Limb (tissue), 2 donors: ENCODE results near the gene MAD1L1.

ENCODE experiments used
- DNase-seq, 2 donors: peaks; one replicate each; pipeline ENCODE4 v3.0.0-alpha.2; 2016; ENCODE audit errors: extremely low spot score in 2 of 2

Gene MAD1L1

DNA sequence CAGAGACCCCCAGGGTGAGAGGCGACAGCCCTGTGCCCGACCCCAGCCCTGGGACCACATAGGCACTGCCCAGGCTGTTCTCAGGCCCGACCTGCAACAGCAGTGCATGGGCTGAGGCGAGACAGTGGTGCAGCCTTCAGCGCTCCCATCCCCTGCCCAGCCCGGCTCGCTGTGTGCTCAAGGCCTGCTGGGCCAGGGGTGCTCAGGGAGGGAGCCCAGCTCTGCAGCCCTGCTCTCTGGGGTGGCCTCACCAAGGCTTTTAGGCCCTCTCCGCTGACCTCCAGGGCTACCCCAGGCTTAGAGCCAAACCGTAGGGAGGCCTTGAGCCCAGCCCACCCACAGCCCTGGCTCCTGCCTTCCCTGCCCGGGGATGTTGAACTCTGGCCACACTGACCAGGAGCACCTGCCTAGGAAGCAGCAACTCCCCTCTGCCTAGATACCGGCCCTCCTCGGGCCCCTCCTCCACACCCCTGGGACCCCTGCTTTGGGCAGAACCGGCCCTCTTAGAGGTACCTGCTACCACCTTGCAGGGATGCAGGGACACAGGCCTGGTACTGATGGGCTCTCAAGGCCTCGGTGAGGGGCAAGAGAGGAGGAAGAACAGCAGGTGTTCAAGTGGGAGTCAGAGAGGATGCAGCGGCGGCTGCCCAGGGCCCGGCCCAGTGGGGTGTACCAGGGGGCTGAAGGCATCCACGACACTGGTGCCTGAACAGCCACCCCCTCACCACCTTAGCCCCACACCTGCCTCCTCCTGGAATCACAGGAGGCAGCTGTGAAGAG, 331.1 kb downstream of the MAD1L1 start:
- DNase-seq = no peak

- DNase-seq = no peak
Observed at GRCh38 chr7:1900847-1901246, 331.9 kb downstream of the MAD1L1 start.

GRCh38 chr7:1899951-1900762, 332.6 kb downstream of the MAD1L1 start:
- DNase-seq = no peak

DNA sequence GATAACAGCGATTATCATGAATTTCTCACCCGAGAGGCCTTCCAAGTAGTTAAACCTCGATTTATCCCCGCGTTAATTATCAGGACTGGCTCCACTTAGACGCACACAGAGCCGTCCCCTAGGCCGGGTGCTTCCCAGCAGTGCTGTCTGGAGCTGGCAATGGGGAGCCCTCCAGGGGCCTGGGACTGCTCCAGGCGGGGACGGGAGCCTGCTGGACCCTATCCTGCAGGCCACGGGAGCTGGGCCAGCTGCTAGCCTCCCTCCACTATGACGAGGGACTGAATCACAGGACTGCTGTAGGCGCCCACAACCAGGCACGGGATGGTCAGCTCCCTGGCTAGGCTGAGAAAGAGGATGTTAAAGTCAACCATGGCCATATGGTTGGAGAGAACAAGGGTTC, 333.5 kb downstream of the MAD1L1 start:
- DNase-seq = no peak

GRCh38 chr7:1898628-1899185, 334.0 kb downstream of the MAD1L1 start:
- DNase-seq = no peak

DNA sequence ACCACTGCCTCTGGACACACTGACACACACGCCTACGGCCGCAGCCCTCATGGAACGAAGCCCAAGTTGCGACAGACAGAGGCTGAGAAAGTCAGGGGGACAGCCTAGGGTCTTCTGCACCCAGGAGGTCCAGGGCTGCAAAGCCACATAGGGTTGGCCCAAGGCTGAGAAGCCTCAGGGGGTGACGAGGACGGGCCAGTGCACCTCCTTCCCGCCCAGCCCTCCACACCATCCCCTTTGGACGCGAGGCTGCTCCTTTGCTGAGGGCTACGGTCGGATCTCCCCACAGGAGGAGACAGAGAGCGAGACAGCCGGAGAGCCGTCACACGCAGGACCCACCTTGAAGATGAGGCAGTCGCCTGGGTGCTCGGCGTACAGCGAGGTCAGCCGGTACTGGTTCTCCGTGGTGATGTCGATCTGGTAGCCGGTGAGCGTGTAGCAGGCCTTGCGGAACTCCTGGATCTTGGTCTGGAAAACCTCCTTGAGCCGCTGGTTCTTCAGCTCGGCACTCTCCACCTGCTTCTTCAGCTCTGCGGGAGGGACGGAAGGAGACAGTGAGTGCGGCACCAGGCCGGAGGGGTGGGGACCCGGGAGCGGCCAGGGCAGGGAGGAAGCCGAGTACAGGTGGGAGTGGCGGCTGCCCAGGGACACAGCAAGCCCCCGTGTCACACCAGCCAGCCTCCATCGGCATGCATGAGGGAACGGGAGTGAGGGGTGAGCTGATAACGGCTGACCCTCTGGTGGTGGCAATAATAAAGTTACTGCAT, 334.7 kb downstream of the MAD1L1 start:
- DNase-seq = no peak

GRCh38 chr7:1897076-1897860, 335.5 kb downstream of the MAD1L1 start:
- no peak for DNase-seq

- no peak for DNase-seq
Observed at GRCh38 chr7:1895664-1896515, 336.9 kb downstream of the MAD1L1 start.

DNA sequence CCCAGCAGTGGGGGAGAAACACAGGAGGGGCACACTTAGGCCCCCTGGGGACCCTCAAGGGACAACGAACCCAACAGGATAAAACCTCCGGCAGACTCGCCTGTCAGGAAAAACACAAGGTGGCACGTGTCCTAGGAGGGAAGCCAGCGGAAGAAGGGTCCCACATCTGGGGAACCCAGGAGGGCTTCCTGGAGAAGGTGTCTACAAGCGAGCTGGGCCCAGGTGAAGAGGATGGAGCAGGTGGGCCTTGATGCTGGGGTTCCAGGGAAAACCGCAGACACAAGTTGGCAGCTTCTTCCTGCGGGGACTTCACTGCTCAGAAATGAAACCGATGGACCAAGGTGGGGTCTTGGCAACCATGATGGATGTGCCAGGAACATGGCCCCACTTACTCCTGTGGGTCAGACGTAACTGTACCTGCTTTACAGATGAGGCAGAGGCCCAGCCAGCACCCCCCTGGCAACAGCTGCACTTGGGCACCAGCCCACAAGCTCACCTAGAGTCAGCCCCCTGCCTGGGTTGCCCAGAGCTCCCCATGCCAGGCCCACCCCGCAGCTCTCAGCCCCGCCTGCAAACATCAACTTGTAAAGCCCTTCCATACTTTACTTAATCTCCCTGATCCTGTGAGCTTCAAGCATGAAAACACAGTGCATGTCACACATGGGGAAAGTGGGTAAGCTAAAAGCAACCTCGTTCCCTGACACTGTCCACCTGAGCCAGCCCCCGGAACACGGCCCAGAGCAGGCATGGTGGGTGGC, 337.7 kb downstream of the MAD1L1 start:
- no peak for DNase-seq

- no peak for DNase-seq
Observed at GRCh38 chr7:1894313-1894900, 338.3 kb downstream of the MAD1L1 start.

DNA sequence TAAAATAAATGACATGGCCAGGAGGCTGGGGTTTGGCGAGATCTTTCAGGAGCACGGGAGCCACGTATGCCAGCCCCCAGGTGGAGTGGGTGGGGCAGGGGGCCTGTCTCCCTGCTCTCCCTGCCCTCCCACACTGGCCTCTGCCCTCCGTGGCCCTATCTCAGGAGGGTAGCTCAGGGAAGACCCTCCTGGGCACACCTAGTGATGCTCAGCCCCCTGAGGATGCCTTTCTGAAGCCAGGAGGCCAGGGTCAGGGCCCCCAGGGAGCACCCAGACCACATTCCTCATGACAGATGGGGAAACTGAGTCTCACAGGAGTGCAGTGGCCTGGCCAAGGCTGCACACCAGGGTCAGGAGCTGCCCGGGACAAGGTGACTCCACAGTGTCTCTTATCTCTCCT, 339.3 kb downstream of the MAD1L1 start:
- no peak for DNase-seq

DNA sequence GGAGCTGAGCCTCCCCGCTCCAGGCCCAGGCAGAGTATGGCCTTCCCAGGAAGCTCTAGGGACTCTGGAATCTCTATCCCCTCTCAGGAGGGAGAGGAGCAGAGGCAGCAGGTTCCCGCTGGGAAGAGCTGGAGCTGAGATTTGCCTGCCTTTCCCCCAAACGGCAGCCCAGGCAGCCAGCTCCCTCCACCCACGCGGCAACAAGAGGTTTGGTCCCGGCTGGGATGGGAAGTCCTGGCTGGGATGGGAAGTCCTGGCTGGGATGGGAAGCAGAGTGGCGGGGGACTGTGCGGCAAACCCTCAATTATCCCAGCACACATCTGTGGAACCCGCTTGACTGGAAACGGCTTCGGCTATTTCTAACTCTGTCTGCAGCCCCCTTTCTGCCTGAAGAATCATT, 339.7 kb downstream of the MAD1L1 start:
- peak in 1 of 2 donors; percentile 6 for DNase-seq

GRCh38 chr7:1892011-1892965, 340.5 kb downstream of the MAD1L1 start:
- DNase-seq = no peak

- no peak for DNase-seq
Observed at GRCh38 chr7:1890289-1891235, 342.2 kb downstream of the MAD1L1 start.

GRCh38 chr7:1889556-1890181, 343.1 kb downstream of the MAD1L1 start:
- DNase-seq = no peak

- DNase-seq = no peak
Observed at GRCh38 chr7:1889091-1889490, 343.7 kb downstream of the MAD1L1 start.
